Esophagus squamous epithelium (tissue), 5 donors: Measurements from ENCODE around the gene UBAP2L. TPM values are rescaled to one million over a fixed set of nuclear protein-coding genes. Genes with fewer than 3 reads are reported as not detected.

Experiments used
- DNase-seq: peaks from one replicate; lab custom pipeline; 2025; lab: John Stamatoyannopoulos, UW
- H3K27ac ChIP-seq, 4 donors: fragments of 200-600 bp; sonication (generic); one replicate each; pipeline ENCODE4 v1.5.1; 2016 to 2019; ENCODE audit warnings: mild to moderate bottlenecking in 1 of 4
- H3K27me3 ChIP-seq, 4 donors: fragments of 200-600 bp; sonication (generic); 1 replicate in 3 of 4; 2 replicates in 1 of 4; pipeline versions ENCODE4 v1.5.1 to v1.6.0; 2017 to 2021; ENCODE audit warnings: antibody characterized with exemption in 1 of 4
- H3K36me3 ChIP-seq, 3 donors: fragments of 200-600 bp; sonication (generic); one replicate each; pipeline ENCODE4 v1.5.1; 2016 to 2019
- H3K4me1 ChIP-seq, 3 donors: fragments of 200-600 bp; sonication (generic); one replicate each; pipeline ENCODE4 v1.5.1; 2017 to 2019
- H3K4me3 ChIP-seq, 4 donors: fragments of 200-600 bp; sonication (generic); 1 replicate in 3 of 4; 2 replicates in 1 of 4; pipeline ENCODE4 v1.5.1; 2016 to 2019; ENCODE audit warnings: mild to moderate bottlenecking in 2 of 4, moderate library complexity in 1 of 4
- H3K9me3 ChIP-seq, 3 donors: fragments of 200-600 bp; sonication (generic); one replicate each; pipeline ENCODE4 v1.5.1; 2016 to 2019
- POLR2A ChIP-seq, 4 donors: fragments of 450-650 bp; IDR thresholded peaks; one replicate each; pipeline ENCODE4 v1.6.1; 2017; ENCODE audit warnings: antibody characterized with exemption in 4 of 4, mild to moderate bottlenecking in 4 of 4, moderate library complexity in 3 of 4
- WGBS, 2 donors: methylation state at CpG; one replicate each; pipeline ENCODE4 v1.1.5; 2018; 5-methylcytosine and 5-hydroxymethylcytosine counted together
- intact Hi-C: fragments of 100-400 bp; cut with DNase I; formaldehyde crosslinking; loops from one replicate; pipeline ENCODE4 v1.15.0; 2022
- total RNA-seq, 4 donors: library from RNA; depleted of rRNA; stranded (reverse); fragments of >200 nt; gene quantifications; one replicate each; pipeline ENCODE4 v1.1.0, GENCODE V29; 2016
- TF ChIP-seq, protein P1 (sequence below), 6 experiments: fragments of 450-650 bp in 4 of 6; fragments of 200-600 bp in 2 of 6; sonication (generic) in 2 of 6; IDR thresholded peaks; one replicate each; pipeline ENCODE4 v1.5.1; 2016 to 2019; ENCODE audit warnings: antibody characterized with exemption in 6 of 6, mild to moderate bottlenecking in 4 of 6, moderate library complexity in 4 of 6
- donor health status: DM: yes; HTN: yes; CAD: no.

The UBAP2L gene
- total RNA-seq, 4 donors from 2014 or later = 57.8 to 69.5 (median 69.1) TPM

- Histone ChIP-seq H3K27ac (no peak overlapping the region), H3K4me1 (peaks cover 0 to 8% (median 0%) of the 10 kb centered on the region in 3 donors), H3K36me3 (peaks cover 24 to 100% (median 56%) of the 10 kb centered on the region in 3 donors), H3K27me3 (no peaks in the 10 kb centered on the region), H3K4me3 (no peak overlapping the region), H3K9me3 (no peaks in the 10 kb centered on the region)
- intact Hi-C loops = no loop called here
- no peak for DNase-seq
- WGBS, 2 donors = 97 to 98% methylated on average over 10 of the region's 10 CpGs
- TF ChIP-seq, protein P1, sequence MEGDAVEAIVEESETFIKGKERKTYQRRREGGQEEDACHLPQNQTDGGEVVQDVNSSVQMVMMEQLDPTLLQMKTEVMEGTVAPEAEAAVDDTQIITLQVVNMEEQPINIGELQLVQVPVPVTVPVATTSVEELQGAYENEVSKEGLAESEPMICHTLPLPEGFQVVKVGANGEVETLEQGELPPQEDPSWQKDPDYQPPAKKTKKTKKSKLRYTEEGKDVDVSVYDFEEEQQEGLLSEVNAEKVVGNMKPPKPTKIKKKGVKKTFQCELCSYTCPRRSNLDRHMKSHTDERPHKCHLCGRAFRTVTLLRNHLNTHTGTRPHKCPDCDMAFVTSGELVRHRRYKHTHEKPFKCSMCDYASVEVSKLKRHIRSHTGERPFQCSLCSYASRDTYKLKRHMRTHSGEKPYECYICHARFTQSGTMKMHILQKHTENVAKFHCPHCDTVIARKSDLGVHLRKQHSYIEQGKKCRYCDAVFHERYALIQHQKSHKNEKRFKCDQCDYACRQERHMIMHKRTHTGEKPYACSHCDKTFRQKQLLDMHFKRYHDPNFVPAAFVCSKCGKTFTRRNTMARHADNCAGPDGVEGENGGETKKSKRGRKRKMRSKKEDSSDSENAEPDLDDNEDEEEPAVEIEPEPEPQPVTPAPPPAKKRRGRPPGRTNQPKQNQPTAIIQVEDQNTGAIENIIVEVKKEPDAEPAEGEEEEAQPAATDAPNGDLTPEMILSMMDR (IDR thresholded peaks at IDR 0.05) = no peak
- no peak for TF ChIP-seq POLR2A (IDR thresholded peaks at IDR 0.05)
Observed at GRCh38 chr1:154212083-154212482, 8.7 kb upstream of the UBAP2L start.

DNA sequence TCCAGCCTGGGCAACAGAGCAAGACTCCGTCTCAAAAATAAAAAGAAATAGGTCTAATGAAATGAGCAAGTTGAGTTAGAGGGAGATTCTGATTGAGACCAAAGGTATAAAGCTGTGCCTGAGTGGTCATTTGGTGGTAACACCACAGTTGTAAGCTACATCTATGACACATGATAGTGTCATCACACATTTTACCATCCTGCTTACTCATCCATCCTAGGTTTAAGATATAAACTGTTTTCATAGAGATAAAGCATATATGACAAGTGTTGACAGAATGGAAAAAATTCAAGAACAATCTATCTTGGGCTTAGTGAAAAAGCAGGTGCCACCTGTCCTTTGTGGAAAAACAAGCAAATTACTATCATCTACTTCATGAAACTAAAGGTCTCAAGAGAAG, 7.5 kb upstream of the UBAP2L start:
- H3K36me3 ChIP-seq = peaks cover 21 to 100% (median 49%) of the 10 kb centered on the region in 3 donors
- intact Hi-C loops = no loop called here
- 88 to 100% methylated on average over 1 of the region's 1 CpG for WGBS, 2 donors

GRCh38 chr1:154218545-154218944, 2.2 kb upstream of the UBAP2L start:
- Histone ChIP-seq H3K4me3 (peak overlapping the region in 3 of 4 donors; percentile 69 to 99 (median 94)), H3K27ac (peak overlapping the region in 2 of 4 donors; percentile 98), H3K27me3 (no peaks in the 10 kb centered on the region), H3K9me3 (no peaks in the 10 kb centered on the region), H3K36me3 (peaks cover 0 to 57% (median 8%) of the 10 kb centered on the region in 3 donors), H3K4me1 (peaks cover 18 to 58% (median 34%) of the 10 kb centered on the region in 3 donors)
- no peak for DNase-seq
- WGBS, 2 donors = 36 to 58% methylated on average over 3 of the region's 3 CpGs
- intact Hi-C loops = no loop called here
- TF ChIP-seq, protein P1 (IDR thresholded peaks at IDR 0.05) = no peak
- TF ChIP-seq POLR2A (IDR thresholded peaks at IDR 0.05) = no peak

More for the DNA sequence above, 7.5 kb upstream of the UBAP2L start:
- H3K27ac ChIP-seq = no peak overlapping the region
- peaks cover 0 to 20% (median 5%) of the 10 kb centered on the region in 3 donors for H3K4me1 ChIP-seq
- TF ChIP-seq POLR2A (IDR thresholded peaks at IDR 0.05) = no peak
- TF ChIP-seq, protein P1 (IDR thresholded peaks at IDR 0.05) = no peak
- H3K9me3 ChIP-seq = no peaks in the 10 kb centered on the region
- H3K27me3 ChIP-seq = no peaks in the 10 kb centered on the region
- no peak for DNase-seq
- no peak overlapping the region for H3K4me3 ChIP-seq

GRCh38 chr1:154219541-154219940, 1.2 kb upstream of the UBAP2L start:
- no peaks in the 10 kb centered on the region for H3K9me3 ChIP-seq
- no peak for DNase-seq
- H3K27ac ChIP-seq = peak overlapping the region; percentile 98 to 99 (median 98)
- peak overlapping the region; percentile 69 to 99 (median 90) for H3K4me3 ChIP-seq
- TF ChIP-seq POLR2A (IDR thresholded peaks at IDR 0.05) = no peak
- TF ChIP-seq, protein P1 (IDR thresholded peaks at IDR 0.05) = no peak
- no peaks in the 10 kb centered on the region for H3K27me3 ChIP-seq
- intact Hi-C loops = no loop called here
- H3K4me1 ChIP-seq = peaks cover 18 to 67% (median 34%) of the 10 kb centered on the region in 3 donors
- peaks cover 0 to 47% (median 3%) of the 10 kb centered on the region in 3 donors for H3K36me3 ChIP-seq
- WGBS, 2 donors = 8 to 10% methylated on average over 5 of the region's 5 CpGs

DNA sequence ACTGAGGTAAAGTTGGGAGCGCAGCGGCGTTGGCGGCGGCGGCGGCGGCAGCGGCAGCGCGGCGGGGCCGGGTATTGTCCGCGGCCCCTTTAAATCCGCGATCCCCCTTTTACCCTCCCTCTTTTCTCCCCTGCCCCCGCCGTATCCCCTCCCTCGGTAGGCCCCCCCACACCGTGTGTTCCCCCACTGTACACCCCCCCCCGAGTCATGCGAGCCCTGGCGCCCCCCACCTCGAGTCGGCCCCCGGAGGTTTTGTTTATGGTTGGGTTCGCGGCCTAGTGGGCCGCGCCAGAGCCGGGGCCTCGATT, 169 bp downstream of the UBAP2L start:
- WGBS, 2 donors = 0% methylated on average over 14 to 16 of the region's 33 CpGs
- H3K36me3 ChIP-seq = peaks cover 0 to 45% (median 6%) of the 10 kb centered on the region in 3 donors
- peak overlapping the region; percentile 69 to 99 (median 90) for H3K4me3 ChIP-seq
- no peaks in the 10 kb centered on the region for H3K27me3 ChIP-seq
- H3K9me3 ChIP-seq = no peaks in the 10 kb centered on the region
- DNase-seq = no peak
- peaks cover 18 to 81% (median 34%) of the 10 kb centered on the region in 3 donors for H3K4me1 ChIP-seq
- TF ChIP-seq, protein P1 (IDR thresholded peaks at IDR 0.05) = no peak
- TF ChIP-seq POLR2A (IDR thresholded peaks at IDR 0.05) = no peak
- H3K27ac ChIP-seq = peak overlapping the region; percentile 98 to 99 (median 98)
- intact Hi-C loops = no loop called here
